HepG2 (cell line): ENCODE results near the gene HYPK. TPM values are rescaled to one million over a fixed set of nuclear protein-coding genes. Genes with fewer than 3 reads are reported as not detected.

Experiments used
- ATF7 ChIP-seq, 2 experiments: fragments of 450-650 bp in 1 of 2; sonication (generic) in 1 of 2; formaldehyde crosslinking in 1 of 2; IDR thresholded peaks; 2 replicates each; pipeline versions ENCODE4 v1.4.0 to v1.6.1; 2016 to 2020; ENCODE audit warnings: antibody characterized with exemption in 1 of 2, mild to moderate bottlenecking in 1 of 2, missing genetic modification reagents in 1 of 2
- DZIP1 ChIP-seq: sonication (generic); formaldehyde crosslinking; IDR thresholded peaks from 2 replicates; pipeline ENCODE4 v1.5.0; 2020; ENCODE audit warnings: mild to moderate bottlenecking, missing genetic modification reagents
- ETV6 ChIP-seq: sonication (generic); formaldehyde crosslinking; conservative IDR thresholded peaks from 2 replicates; pipeline ENCODE4 v1.4.0; 2020; ENCODE audit warnings: missing genetic modification reagents
- GTF2F1 ChIP-seq: fragments of 150-350 bp; IDR thresholded peaks from 2 replicates; pipeline ENCODE4 v1.6.1; 2014; ENCODE audit warnings: low read length
- HNRNPH1 ChIP-seq: fragments of 200-400 bp; formaldehyde crosslinking; optimal IDR thresholded peaks from 2 replicates; pipeline ENCODE3; 2017; ENCODE audit warnings: mild to moderate bottlenecking, low read depth, low read length
- KAT8 ChIP-seq: IDR thresholded peaks from 2 replicates; pipeline ENCODE4 v1.6.1; 2016; ENCODE audit warnings: missing genetic modification reagents, missing compliant biosample characterization
- MED8 ChIP-seq: sonication (generic); formaldehyde crosslinking; IDR thresholded peaks from 2 replicates; pipeline ENCODE4 v1.8.1; 2023; ENCODE audit warnings: mild to moderate bottlenecking, missing genetic modification reagents; ENCODE audit not compliant: insufficient replicate concordance
- MLLT10 ChIP-seq: sonication (generic); formaldehyde crosslinking; IDR thresholded peaks from 2 replicates; pipeline ENCODE4 v1.4.0; 2020; ENCODE audit warnings: missing genetic modification reagents
- NR2C2 ChIP-seq: sonication (generic); formaldehyde crosslinking; IDR thresholded peaks from 2 replicates; pipeline ENCODE4 v1.4.0; 2020; ENCODE audit warnings: missing genetic modification reagents, mild to moderate bottlenecking, moderate library complexity, borderline replicate concordance
- SUZ12 ChIP-seq: fragments of 150-350 bp; IDR thresholded peaks from 2 replicates; pipeline ENCODE4 v1.6.1; 2014; ENCODE audit warnings: low read depth, low read length
- ZMAT3 ChIP-seq: sonication (generic); formaldehyde crosslinking; conservative IDR thresholded peaks from 2 replicates; pipeline ENCODE4 v1.7.0; 2021; ENCODE audit warnings: missing genetic modification reagents
- ZMYM3 ChIP-seq: sonication (generic); formaldehyde crosslinking; IDR thresholded peaks from 2 replicates; pipeline ENCODE4 v1.5.1; 2020; ENCODE audit warnings: mild to moderate bottlenecking, missing genetic modification reagents
- ZNF143 ChIP-seq: sonication (generic); formaldehyde crosslinking; IDR thresholded peaks from 2 replicates; pipeline ENCODE4 v1.4.0; 2020; ENCODE audit warnings: missing genetic modification reagents
- ZNF282 ChIP-seq: fragments of 450-650 bp; IDR thresholded peaks from 2 replicates; pipeline ENCODE4 v1.6.1; 2018; ENCODE audit not compliant: partially characterized antibody
- ZNF451 ChIP-seq: sonication (generic); formaldehyde crosslinking; IDR thresholded peaks from 2 replicates; pipeline ENCODE4 v1.5.0; 2020; ENCODE audit warnings: mild to moderate bottlenecking, missing genetic modification reagents
- ZNF704 ChIP-seq: sonication (generic); formaldehyde crosslinking; IDR thresholded peaks from 2 replicates; pipeline ENCODE4 v1.8.1; 2023; ENCODE audit warnings: mild to moderate bottlenecking, inconsistent platforms, moderate library complexity, missing genetic modification reagents, borderline replicate concordance
- polyA plus RNA-seq, 8 experiments: library from polyadenylated mRNA; depleted of rRNA in 3 of 8; stranded (reverse) in 7 of 8; unstranded in 1 of 8; fragments of >200 nt; fragmentation: Illumina TruSeq in 4 of 8; extraction: Trizol in 4 of 8; gene quantifications; 2 replicates each; pipeline versions ENCODE4 v1.2.1 to v1.2.3, GENCODE V29; 2011 to 2016; ENCODE audit warnings: low read depth in 4 of 8, missing spikeins in 1 of 8, mixed read lengths in 1 of 8; ENCODE audit not compliant: insufficient read depth in 1 of 8
- total RNA-seq, 5 experiments: library from RNA; depleted of rRNA; stranded (reverse); fragments of >200 nt; fragmentation: Illumina TruSeq; extraction: Trizol; gene quantifications; 2 replicates each; pipeline ENCODE4 v1.2.3, GENCODE V29; 2016; ENCODE audit warnings: low read depth in 1 of 5
- TF ChIP-seq, protein P1 (sequence below): sonication (generic); formaldehyde crosslinking; IDR thresholded peaks from 2 replicates; pipeline ENCODE4 v1.4.0; 2020; ENCODE audit warnings: missing genetic modification reagents
- TF ChIP-seq, protein P2 (sequence below): sonication (generic); formaldehyde crosslinking; IDR thresholded peaks from 2 replicates; pipeline ENCODE4 v1.4.0; 2020; ENCODE audit warnings: missing genetic modification reagents

Gene HYPK
- total and polyA plus RNA-seq, 2 of the 13 experiments (the other 11 are each of a cell fraction or from before 2014, with no cell fraction given): 13.5 to 16.5 TPM

GRCh38 chr15:43824302-43825246 is 24.2 kb downstream of the HYPK start, which contains the start of gene MFAP1 (continued):
- TF ChIP-seq ATF7 (IDR thresholded peaks at IDR 0.05): no peak
- peak; percentile 55; the same call in 1 of the 2 replicates for TF ChIP-seq ATF7 (CRISPR knock-in tag; IDR thresholded peaks at IDR 0.05)
- peak; percentile 87 for TF ChIP-seq ZNF143 (CRISPR knock-in tag)
- TF ChIP-seq ETV6 (CRISPR knock-in tag): 0 out of 2 replicates have a peak, but pooled peaks have one; percentile 23
- no peak for TF ChIP-seq DZIP1 (CRISPR knock-in tag)
- no peak for TF ChIP-seq ZNF704
- peak; percentile 97 for TF ChIP-seq KAT8
- TF ChIP-seq, protein P1, sequence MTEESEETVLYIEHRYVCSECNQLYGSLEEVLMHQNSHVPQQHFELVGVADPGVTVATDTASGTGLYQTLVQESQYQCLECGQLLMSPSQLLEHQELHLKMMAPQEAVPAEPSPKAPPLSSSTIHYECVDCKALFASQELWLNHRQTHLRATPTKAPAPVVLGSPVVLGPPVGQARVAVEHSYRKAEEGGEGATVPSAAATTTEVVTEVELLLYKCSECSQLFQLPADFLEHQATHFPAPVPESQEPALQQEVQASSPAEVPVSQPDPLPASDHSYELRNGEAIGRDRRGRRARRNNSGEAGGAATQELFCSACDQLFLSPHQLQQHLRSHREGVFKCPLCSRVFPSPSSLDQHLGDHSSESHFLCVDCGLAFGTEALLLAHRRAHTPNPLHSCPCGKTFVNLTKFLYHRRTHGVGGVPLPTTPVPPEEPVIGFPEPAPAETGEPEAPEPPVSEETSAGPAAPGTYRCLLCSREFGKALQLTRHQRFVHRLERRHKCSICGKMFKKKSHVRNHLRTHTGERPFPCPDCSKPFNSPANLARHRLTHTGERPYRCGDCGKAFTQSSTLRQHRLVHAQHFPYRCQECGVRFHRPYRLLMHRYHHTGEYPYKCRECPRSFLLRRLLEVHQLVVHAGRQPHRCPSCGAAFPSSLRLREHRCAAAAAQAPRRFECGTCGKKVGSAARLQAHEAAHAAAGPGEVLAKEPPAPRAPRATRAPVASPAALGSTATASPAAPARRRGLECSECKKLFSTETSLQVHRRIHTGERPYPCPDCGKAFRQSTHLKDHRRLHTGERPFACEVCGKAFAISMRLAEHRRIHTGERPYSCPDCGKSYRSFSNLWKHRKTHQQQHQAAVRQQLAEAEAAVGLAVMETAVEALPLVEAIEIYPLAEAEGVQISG: peak; percentile 100
- TF ChIP-seq GTF2F1: no peak
- peak; percentile 71; the same call in 1 of the 2 replicates for TF ChIP-seq ZMAT3
- TF ChIP-seq ZNF282: no peak
- TF ChIP-seq MED8 (CRISPR knock-in tag): no peak
- TF ChIP-seq SUZ12: no peak
- peak; percentile 57; the same call in 1 of the 2 replicates for TF ChIP-seq ZMYM3 (CRISPR knock-in tag)
- TF ChIP-seq, protein P2, sequence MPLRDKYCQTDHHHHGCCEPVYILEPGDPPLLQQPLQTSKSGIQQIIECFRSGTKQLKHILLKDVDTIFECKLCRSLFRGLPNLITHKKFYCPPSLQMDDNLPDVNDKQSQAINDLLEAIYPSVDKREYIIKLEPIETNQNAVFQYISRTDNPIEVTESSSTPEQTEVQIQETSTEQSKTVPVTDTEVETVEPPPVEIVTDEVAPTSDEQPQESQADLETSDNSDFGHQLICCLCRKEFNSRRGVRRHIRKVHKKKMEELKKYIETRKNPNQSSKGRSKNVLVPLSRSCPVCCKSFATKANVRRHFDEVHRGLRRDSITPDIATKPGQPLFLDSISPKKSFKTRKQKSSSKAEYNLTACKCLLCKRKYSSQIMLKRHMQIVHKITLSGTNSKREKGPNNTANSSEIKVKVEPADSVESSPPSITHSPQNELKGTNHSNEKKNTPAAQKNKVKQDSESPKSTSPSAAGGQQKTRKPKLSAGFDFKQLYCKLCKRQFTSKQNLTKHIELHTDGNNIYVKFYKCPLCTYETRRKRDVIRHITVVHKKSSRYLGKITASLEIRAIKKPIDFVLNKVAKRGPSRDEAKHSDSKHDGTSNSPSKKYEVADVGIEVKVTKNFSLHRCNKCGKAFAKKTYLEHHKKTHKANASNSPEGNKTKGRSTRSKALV (CRISPR knock-in tag): no peak; the same call in 1 of the 2 replicates
- no peak for TF ChIP-seq NR2C2 (CRISPR knock-in tag)
- no peak for TF ChIP-seq MLLT10 (CRISPR knock-in tag)
- TF ChIP-seq HNRNPH1: no peak
- TF ChIP-seq ZNF451 (CRISPR knock-in tag): no peak
